ENCODE data around the gene TTC9C.

DNA sequence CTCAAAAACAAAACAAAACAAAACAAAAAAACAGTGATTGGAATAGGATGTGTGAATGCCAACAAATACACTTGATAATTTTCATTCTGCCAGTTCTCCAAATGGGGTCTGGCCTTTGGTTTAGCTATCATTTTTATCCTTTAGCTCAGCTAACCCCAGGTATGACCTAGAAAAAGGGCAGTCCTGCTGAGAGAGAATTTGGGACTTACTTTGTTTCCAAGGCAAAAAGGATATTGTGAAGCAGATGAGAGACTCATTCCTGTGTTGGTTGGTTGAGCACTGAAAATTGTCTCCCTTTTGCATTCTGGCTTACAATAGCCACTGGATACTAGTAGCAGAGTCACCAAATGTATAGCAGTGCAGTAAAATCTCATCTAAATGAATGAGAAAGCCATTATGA, 8.9 kb downstream of the TTC9C start:
- no peak for TF ChIP-seq POLR2AphosphoS5 (IDR thresholded peaks at IDR 0.05; ENCODE audit: low read depth, low read length)
- no peak for TF ChIP-seq TAF1 (IDR thresholded peaks at IDR 0.05; ENCODE audit: borderline replicate concordance, insufficient read depth, low read length)
